NCI-H2196 treated with DMSO at 0.1 percent for 48 hours (cell line): ENCODE results near the gene SEMA3E.
"Not testable (repeated sequence)": the region's sequence is repeated elsewhere in the genome, so short reads cannot be mapped to it uniquely, and the experiment has no call there.

ENCODE experiments used
- DNase-seq: peaks from one replicate; lab custom pipeline; 2025; ENCODE audit not compliant: unreplicated experiment; lab: John Stamatoyannopoulos, UW

SEMA3E gene

DNA sequence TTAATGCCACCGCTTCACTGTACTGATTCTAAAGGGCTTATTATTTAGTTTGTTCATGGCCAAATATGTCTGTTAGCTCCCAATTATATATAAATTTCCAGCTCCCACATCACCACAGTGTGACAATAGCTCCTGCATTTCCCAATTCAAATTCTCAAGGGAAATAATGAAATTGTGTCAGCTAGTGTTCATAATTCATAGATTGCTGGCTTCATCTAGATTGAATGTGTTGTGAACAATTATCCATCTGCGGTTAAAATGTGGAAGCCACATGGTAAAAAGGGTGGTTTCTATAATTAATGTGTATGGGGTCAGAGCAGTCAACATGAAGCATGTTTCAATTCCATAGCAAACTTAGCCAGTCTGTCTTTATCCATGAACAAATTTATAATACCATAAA is 154.3 kb downstream of the SEMA3E start:
- no peak for DNase-seq

DNA sequence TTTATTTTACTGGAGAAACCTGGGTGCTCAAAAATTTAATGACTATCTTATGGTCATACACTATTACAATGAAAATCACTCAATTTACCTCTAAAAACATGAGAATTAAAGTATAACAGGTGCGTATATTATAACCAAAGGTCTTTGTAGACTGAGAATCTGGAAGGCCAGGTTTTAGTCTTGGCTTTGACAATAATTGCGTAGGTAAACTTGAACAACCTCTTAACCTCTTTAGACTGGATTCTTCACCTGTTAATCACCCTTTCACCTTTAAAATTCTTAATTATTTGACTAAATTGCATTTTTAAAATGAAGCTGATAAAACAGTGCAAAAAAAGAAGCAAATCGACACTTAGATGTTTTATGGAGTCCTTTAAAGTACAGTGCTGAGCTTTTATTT is 156.1 kb downstream of the SEMA3E start:
- no peak for DNase-seq

DNA sequence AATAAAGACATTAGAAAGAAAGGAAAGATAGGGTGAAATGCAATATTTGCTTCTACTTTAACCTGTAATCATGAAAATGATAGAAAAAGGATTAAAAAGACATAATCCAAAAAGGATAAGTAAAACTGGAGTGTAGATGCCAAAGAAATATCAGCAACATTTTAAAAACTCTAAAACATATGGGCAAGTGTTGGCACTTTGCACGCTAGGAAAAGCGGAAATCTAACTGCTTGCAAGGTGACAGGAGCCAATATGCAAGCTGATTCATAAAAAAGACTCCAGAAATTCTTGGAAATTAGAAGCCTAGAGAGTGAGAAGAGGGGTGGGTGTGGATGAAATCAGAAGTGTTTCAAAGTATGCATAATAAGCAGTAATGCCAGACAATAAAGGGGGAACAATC is 161.1 kb downstream of the SEMA3E start:
- DNase-seq: no peak

DNA sequence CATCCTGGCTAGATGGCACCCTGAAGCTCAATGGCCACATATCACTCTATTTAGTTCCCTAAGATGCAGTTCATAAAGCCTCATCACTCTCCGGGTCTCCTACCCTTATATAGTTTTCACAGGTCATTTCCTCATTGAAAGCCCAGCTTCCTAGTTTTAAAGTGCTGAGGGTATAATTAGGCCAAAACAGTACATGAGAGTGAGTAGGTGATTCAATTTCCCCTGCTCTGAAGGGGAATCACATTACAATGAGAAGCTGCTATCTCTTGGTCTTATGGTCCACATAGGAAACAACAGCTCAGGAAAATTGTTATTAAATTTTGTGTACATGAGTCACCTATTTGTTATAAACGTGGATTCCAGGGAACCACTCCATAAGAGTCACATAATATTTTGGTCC is 162.0 kb downstream of the SEMA3E start:
- DNase-seq: no peak

DNA sequence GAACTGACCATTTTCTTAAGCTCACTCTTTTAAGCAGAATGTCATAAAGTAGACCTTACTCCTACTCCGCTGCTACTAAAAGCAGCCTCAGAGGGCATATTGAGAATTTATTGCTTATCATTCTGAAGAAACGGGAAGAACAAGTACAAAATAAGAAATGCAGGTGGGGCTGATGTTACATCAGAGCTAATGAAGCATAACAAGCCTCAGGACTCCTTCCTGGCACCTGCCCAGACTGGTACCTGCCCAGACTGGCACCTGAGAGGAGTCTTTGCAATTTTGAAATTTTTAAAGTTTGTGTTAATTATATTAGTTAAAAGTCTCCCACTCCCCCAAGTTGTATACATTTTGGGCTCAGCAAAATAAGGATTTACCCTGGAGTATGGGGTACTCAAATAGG is 162.4 kb downstream of the SEMA3E start:
- no peak for DNase-seq

DNA sequence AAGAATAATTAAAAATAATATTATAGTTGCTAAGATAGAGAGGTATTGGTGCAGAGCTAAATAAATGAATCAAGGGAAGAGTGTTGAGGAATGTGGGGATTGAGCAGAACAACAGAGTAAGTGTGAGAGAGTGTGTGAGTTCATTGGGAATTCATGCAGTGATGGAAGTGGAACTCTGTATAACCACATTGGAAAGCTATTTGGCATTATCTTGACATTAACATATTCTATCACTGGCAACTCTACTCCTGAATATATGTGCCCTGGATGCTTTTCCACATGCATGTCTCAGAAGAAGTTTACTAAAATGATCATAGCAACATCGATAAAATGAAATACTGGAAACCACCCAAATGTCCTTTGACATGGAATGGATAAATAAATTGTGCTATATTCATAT is 164.1 kb downstream of the SEMA3E start:
- DNase-seq: no peak

DNA sequence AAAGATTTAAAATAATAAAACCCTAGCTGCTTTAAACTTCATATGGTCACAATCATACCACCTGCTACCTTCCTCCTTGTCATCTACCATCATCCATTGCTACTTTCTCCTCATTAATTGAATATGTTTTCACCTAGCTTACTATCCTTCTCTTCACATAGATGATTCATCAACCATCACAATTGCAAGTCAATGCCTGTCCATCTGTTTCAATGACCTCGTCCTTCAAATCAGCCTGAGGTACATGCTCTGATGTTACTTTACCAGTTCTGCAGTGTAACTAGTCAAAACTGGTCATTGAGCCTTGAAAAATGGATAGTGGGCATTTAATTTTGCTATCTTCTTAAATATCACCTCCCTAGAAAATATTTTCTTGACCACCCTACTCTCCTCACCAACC is 164.7 kb downstream of the SEMA3E start:
- DNase-seq: no peak

DNA sequence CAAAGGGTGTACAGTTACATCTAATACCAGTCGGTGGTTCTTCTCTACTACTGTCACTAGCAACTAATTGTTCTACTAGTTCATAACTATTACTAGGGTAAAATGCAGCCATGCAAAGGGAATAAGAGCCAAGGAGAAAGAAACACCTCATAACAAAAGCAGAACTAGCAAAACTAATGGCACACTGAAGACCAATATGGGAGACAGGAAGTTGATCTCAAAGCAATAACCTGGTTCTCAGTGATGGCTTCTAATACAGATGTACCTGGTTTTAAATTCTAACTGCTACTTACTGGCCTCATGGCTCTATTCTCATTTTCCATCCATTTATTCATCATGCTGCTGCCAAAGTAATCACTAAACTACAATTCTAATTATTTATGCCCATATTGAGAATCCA is 170.3 kb downstream of the SEMA3E start:
- no peak for DNase-seq

DNA sequence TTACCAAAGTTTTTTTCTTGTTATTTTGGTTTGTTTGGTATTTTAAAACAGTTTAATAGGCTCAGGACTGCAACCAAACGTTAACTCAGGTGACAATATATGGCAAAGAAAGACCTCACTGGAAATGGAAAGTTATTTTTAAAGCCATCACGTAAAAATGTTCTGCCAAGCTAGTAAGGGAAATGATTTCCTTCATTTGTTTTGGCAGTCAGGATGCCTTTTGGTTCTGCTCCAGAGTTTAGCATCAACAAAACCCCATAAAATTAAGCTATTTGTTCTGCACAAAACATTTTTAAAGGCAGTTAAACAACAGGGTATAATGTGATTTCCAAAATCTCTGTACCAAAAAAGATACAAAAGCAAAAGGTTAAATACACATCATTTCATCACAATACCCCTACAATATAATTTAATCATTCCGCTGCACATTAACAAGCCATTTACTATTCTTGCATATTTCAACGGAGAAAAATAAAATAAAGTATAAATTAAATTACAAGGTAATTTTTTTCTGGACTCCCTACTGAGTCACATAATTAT is 172.4 kb downstream of the SEMA3E start:
- no peak for DNase-seq

DNA sequence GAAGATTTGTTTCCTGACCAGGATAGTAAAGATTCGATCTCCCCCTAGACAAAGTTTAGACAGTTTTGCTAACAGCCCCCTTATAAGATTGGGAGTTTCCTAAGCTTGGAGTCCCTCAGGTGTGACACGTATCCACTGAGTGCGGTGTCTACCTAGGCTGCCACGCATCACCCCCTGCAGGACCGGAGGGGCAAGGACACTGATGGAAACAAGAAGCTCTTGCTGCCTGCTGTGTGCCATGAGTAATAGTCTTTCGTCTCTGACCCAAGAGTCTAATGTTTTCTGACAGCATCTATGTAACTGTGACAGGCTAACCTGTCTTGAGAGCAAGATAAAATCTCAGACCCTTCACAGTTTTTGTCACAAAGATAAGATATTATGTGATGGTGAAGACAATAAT is 173.5 kb downstream of the SEMA3E start:
- DNase-seq: no peak

DNA sequence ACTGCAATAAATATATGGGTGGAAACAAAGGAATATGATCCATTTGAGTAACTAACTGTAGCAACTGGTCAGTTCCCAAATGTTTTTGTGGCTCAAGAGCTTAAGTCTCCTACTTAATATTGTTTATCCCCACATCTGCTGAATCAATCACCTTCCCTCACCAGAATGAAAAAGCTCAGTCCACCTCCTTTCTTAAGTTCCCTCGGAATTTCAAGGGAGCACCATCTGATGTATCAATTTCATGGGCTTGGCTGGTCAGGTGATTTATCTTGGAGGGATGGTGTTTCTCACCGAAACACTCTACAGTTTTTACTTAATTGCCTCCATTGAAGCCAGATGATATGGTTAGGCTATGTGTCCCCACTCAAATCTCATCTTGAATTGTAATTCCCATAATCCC is 176.6 kb downstream of the SEMA3E start:
- no peak for DNase-seq

DNA sequence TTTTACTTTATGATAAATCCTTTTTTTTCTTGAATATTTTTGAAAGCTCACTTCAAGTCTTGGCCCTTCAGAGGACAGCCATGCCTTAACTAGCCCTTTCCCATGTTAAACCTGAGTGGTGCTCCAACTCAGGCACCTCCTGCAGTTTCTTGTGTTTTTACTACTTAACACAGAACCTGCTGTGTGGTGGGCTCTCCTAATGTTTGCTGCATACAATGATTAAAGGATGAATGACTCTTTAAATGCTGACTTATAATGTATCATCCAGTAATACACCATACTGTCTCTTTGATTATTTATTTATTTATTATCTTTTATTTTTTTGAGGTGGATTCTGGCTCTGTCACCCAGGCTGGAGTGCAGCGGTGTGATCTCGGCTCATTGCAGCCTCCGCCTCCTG is 179.4 kb downstream of the SEMA3E start:
- no peak for DNase-seq

DNA sequence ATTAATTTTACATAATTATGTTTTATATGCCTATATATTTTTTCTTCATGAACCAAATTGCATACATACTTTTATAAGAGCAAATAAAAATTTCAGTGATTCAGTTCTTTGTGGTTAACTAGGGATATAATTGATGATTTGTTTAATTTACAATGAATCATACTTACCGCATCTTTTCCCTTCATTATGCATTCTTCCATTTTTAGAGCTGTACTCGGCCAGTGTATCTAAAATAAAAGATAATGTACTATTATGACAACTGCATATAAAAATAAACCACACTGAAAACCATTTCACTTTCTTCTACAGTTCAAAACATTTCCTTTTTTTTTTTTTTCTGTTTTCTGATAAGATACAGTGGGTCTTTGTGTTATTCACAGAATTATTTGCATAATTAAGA is 179.9 kb downstream of the SEMA3E start:
- no peak for DNase-seq

DNA sequence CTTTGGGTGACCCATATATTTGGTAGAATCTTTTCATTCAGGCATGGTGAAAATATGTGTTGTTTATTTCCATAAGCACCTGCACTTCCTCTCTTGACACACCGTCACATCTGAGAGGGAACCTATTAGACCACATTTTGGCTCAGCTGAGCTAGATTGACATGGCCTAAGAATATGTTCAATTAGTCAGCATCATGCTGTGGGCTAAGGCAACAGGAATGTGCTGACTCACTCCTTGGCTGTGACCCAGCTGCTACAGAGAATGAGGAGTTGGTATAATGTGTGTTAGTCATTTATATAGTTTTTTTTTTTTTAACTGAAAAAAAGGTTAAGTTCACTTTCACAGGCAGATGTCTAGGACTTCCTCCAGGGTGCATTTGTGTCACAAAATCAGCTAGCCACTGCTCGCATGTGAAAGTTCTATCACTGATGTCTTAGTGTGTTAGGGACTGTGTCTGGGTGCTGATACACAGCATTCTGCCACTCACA is 180.6 kb downstream of the SEMA3E start:
- no peak for DNase-seq

DNA sequence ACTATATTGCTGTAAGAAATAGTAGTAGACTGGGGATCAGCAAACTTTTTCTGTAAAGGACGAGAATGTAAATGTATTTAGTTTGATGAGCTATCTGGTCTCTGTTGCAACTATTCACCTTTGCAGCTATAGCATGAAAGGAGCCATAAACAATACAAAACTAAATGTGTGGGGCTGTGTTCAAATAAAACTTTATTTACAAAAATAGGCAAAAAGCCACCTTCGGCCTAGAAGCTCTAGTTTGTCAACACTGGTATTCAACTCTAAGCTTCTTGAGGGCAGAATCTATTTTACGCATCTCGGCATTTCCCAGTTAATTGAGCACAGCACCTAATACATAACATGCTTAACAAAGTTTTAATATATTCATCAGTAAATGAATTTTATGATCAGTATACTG is 181.4 kb downstream of the SEMA3E start:
- DNase-seq: no peak

DNA sequence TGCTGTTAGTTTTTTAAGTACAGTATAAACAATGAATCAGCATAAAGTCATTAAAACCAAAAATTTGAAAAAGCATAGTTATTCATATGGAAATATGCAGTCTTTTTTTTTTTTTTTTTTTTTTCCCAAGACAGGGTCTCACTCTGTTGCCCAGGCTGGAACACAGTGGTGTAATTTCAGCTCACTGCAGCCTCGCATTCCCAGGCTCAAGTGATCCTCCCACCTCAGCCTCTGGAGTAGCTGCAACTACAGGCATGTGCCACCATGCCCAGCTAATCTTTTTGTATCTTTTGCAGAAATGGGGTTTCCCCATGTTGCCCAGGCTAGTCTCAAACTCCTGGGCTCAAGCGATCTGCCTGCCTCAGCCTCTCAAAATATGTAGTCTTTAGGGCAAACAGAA is 182.0 kb downstream of the SEMA3E start:
- no peak for DNase-seq

DNA sequence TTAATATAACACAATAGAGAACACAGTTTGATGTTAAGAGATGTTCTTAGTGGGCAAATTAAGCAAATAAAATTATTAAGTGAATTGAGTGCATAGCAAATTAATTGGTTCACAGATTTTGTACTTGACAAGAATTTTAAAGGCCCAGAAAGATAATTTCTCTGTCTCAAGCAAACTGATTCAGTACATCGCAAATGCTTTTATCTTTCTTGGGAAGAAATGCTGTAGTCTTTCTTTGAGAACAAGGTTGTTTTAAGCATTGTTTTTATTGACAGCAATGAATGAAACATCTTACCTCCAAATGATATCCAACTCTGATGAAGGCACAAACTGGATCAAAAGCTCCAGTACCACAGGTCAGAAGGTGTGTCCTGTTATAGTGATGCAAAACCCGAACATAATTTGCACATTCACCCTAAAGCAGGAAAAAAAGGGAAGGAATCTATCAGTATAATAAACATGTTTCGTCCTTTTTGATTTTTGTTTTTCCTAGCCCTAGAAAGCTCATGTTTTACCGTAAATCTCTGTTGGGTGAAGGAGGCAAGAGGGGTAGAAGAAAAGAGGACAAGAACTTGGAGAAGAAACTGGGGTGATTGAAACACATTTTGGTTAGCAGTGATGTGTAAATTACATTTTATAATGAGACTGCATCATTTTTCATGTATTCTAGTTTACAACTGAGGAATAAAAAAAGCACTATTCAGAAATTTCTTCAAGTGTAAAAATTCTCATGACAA is 182.6 kb downstream of the SEMA3E start:
- DNase-seq: no peak

DNA sequence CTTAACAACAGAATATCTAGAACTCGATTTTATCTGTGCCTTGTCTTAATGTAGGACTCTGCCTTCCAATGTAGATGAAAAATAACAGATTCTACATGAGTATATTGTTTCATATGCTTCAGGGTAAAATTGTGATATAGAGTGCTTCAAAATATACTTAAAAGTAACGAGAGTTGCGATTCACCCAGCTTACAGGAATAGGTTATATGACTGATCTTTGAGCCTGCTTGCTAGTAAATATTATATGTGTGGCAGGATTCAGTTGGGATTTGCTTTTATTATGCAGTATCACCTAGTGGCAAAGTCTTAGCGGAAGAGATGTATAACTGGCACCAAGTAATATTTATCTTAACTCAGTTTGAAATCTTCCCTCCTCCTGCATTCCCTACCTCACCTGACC is 183.3 kb downstream of the SEMA3E start:
- no peak for DNase-seq

DNA sequence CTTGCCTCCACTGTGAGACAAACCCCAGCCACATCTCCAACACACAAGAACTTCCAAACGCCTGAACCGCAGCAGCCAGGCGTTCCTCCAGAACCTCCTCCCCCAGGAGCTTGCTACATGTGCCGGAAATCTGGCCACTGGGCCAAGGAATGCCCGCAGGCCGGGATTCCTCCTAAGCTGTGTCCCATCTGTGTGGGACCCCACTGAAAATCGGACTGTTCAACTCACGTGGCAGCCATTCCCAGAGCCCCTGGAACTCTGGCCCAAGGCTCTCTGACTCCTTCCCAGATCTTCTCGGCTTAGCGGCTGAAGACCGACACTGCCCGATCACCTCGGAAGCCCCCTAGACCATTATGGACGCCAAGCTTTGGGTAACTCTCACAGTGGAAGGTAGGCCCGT is 187.1 kb downstream of the SEMA3E start:
- DNase-seq: not testable (repeated sequence)

DNA sequence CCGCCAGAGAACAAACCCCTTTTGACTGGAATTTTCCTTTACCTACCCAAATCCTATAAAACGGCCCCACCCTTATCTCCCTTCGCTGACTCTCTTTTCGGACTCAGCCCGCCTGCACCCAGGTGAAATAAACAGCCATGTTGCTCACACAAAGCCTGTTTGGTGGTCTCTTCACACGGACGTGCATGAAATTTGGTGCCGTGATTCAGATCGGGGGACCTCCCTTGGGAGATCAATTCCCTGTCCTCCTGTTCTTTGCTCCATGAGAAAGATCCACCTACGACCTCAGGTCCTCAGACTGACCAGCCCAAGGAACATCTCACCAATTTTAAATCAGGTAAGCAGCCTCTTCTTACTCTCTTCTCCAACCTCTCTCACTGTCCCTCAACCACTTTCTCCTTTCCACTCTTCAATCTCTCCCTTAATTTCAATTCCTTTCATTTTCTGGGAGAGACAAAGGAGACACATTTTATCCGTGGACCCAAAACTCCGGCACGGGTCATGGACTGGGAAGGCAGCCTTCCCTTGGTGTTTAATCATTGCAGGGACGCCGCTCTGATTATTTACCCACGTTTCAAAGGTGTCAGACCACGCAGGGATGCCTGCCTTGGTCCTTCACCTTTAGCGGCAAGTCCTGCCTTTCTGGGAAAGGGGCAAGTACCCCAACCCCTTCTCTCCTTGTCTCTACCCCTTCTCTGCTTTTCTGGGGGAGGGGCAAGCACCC is 188.8 kb downstream of the SEMA3E start:
- DNase-seq: not testable (repeated sequence)

DNA sequence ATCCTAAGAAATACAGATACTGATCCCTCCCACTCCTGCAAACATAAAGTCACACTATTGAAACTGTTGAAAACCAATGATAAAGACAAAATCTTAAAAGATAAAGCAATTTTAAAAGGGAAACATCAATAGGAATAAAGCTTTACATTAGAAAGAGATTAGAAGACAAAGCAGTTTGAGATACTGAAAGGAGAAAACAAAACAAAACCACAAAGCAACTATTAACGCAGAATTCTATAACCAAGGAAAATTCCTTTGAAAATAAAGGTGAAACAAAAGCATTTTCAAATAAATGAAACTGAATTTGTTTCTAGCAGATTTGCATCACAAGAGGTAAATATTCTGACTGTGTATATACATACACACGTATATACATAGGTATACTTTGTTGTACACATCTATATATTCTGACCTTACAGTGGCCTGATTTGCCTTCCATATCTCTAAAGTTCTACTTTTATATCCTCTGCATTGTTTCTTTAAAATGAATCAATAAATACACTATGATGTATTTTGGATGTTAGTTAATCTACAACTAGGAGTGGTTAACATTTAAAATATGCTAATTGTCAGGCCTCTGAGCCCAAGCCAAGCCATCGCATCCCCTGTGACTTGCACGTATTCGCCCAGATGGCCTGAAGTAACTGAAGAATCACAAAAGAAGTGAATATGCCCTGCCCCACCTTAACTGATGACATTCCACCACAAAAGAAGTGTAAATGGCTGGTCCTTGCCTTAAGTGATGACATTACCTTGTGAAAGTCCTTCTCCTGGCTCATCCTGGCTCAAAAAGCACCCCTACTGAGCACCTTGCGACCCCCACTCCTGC is 189.6 kb downstream of the SEMA3E start:
- not testable (repeated sequence) for DNase-seq
